ENCODE results near the gene GNG7. TPM values are rescaled to one million over a fixed set of nuclear protein-coding genes. Genes with fewer than 3 reads are reported as not detected.
"Not testable (repeated sequence)": the region's sequence is repeated elsewhere in the genome, so short reads cannot be mapped to it uniquely, and the experiment has no call there.

GNG7 gene
- total RNA-seq, 1 donor from 2014 or later, result 0.13 TPM

GRCh38 chr19:2551172-2551863 is 151.2 kb downstream of the GNG7 start:
- DNase-seq (ENCODE audit: low spot score), result no peak
- intact Hi-C loops (cut with micrococcal nuclease), result no loop called here
- Mint-ChIP-seq H3K27me3 (ENCODE audit: insufficient read depth) (no peaks in the 10 kb centered on the region), H3K4me1 (ENCODE audit: low read depth) (peaks cover 16% of the 10 kb centered on the region), H3K9me3 (no peaks in the 10 kb centered on the region), H3K4me3 (no peak overlapping the region), H3K27ac (no peak overlapping the region), H3K36me3 (ENCODE audit: low read depth) (peaks cover 3% of the 10 kb centered on the region)

GRCh38 chr19:2550431-2551171 is 151.9 kb downstream of the GNG7 start:
- intact Hi-C loops (cut with micrococcal nuclease), result no loop called here
- H3K27me3 Mint-ChIP-seq (ENCODE audit: insufficient read depth), result no peaks in the 10 kb centered on the region
- no peak for DNase-seq (ENCODE audit: low spot score)
- no peak overlapping the region for H3K27ac Mint-ChIP-seq
- no peak overlapping the region for H3K4me3 Mint-ChIP-seq
- H3K4me1 Mint-ChIP-seq (ENCODE audit: low read depth), result peaks cover 16% of the 10 kb centered on the region
- H3K9me3 Mint-ChIP-seq, result no peaks in the 10 kb centered on the region
- peaks cover 3% of the 10 kb centered on the region for H3K36me3 Mint-ChIP-seq (ENCODE audit: low read depth)

DNA sequence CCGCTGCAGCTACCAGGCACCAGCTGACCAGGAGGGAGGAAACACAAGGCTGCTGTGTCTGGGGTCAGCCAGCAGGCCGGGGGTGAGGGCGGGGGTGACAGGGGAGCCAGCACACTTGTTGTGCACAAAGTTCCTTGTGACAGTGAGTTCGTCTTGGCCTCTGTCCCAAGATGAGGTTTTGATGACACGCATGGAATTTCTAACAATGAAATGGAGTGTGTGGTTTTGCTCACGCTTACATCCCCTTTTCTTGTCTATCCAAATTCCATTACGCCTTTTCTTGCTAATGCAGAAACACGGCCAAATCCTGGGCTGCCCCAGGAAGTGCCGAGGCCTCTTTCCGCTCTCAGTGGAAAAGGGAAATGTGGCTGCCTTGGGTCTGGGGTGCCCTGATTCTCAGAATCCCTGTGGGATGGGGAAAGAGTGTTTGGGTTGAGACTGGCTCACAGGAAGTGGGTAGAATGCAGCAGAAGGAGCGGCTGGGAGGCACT is 152.7 kb downstream of the GNG7 start:
- no peak for DNase-seq (ENCODE audit: low spot score)
- Mint-ChIP-seq H3K4me3 (no peak overlapping the region), H3K27ac (peak overlapping the region; percentile 29), H3K27me3 (ENCODE audit: insufficient read depth) (no peaks in the 10 kb centered on the region), H3K36me3 (ENCODE audit: low read depth) (peaks cover 3% of the 10 kb centered on the region), H3K9me3 (no peaks in the 10 kb centered on the region), H3K4me1 (ENCODE audit: low read depth) (peaks cover 13% of the 10 kb centered on the region)
- intact Hi-C loops (cut with micrococcal nuclease), result no loop called here

- Mint-ChIP-seq H3K36me3 (ENCODE audit: low read depth) (peaks cover 3% of the 10 kb centered on the region), H3K27me3 (ENCODE audit: insufficient read depth) (no peaks in the 10 kb centered on the region), H3K27ac (no peak overlapping the region), H3K9me3 (no peaks in the 10 kb centered on the region), H3K4me3 (no peak overlapping the region), H3K4me1 (ENCODE audit: low read depth) (peaks cover 13% of the 10 kb centered on the region)
- intact Hi-C loops (cut with micrococcal nuclease), result no loop called here
- no peak for DNase-seq (ENCODE audit: low spot score)
These were observed 153.5 kb downstream of the GNG7 start for GRCh38 chr19:2548966-2549365.

DNA sequence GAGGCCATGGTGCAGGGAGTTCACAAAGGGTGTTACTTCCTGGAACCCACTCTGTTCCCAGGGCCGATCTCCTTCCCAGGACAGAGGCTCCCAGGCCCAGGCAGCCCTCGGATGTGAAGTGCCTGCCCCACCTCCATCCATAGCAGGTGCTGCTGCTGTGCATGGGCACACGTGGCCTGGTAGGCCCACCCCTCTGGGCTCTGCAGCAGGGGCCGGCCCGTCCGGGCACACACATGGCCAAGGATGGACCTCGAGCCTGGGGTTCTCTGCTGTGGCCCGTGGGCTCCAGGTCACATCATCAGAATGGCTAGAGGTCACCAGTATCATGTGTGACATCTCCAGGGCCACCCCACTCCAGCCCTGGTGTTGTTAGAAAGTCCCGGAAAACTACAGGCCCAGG is 154.8 kb downstream of the GNG7 start:
- peaks cover 3% of the 10 kb centered on the region for H3K36me3 Mint-ChIP-seq (ENCODE audit: low read depth)
- H3K9me3 Mint-ChIP-seq, result no peaks in the 10 kb centered on the region
- peaks cover 16% of the 10 kb centered on the region for H3K4me1 Mint-ChIP-seq (ENCODE audit: low read depth)
- no peaks in the 10 kb centered on the region for H3K27me3 Mint-ChIP-seq (ENCODE audit: insufficient read depth)
- intact Hi-C loops (cut with micrococcal nuclease), result no loop called here
- no peak overlapping the region for H3K4me3 Mint-ChIP-seq
- no peak overlapping the region for H3K27ac Mint-ChIP-seq
- no peak for DNase-seq (ENCODE audit: low spot score)

DNA sequence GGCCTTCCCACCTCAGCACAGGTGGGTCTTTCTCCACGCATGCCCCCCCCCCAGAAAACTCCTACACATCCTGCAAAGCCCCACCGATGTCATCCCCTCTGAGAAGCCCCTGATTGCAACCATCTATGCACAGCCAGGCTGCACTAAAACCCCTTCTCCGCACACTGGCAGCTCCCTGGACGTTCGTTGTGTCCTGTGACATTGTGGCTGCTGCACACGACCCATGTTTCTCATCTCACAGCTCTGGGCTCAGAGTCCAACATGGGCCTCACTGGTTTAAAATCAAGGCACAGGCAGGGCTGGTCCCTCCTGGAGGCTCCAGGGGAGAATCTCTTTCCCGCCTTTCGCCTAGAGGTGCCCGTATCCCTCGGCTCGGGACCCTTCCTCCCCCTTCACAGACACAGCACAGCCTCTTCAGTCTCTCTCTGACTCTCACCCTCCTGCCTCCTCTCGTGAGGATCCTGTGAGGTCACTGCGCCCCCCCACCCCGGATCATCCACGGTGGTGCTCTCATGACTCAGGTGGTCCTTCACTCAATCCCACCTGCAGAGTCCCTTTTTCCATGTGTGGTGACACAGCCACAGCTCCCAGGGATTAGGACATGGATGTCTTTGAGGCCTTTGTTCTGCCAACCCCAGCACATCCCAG is 155.3 kb downstream of the GNG7 start:
- no peak overlapping the region for H3K4me3 Mint-ChIP-seq
- intact Hi-C loops (cut with micrococcal nuclease), result no loop called here
- H3K27ac Mint-ChIP-seq, result no peak overlapping the region
- H3K9me3 Mint-ChIP-seq, result no peaks in the 10 kb centered on the region
- H3K4me1 Mint-ChIP-seq (ENCODE audit: low read depth), result peaks cover 14% of the 10 kb centered on the region
- no peak for DNase-seq (ENCODE audit: low spot score)
- peaks cover 3% of the 10 kb centered on the region for H3K36me3 Mint-ChIP-seq (ENCODE audit: low read depth)
- no peaks in the 10 kb centered on the region for H3K27me3 Mint-ChIP-seq (ENCODE audit: insufficient read depth)

GRCh38 chr19:2546128-2547032 is 156.1 kb downstream of the GNG7 start:
- Mint-ChIP-seq H3K27ac (no peak overlapping the region), H3K4me1 (ENCODE audit: low read depth) (peaks cover 9% of the 10 kb centered on the region), H3K27me3 (ENCODE audit: insufficient read depth) (no peaks in the 10 kb centered on the region), H3K36me3 (ENCODE audit: low read depth) (peaks cover 3% of the 10 kb centered on the region), H3K9me3 (no peaks in the 10 kb centered on the region), H3K4me3 (no peak overlapping the region)
- intact Hi-C loops (cut with micrococcal nuclease), result no loop called here
- DNase-seq (ENCODE audit: low spot score), result no peak

- H3K36me3 Mint-ChIP-seq (ENCODE audit: low read depth); DNase-seq (ENCODE audit: low spot score); H3K9me3 Mint-ChIP-seq; H3K27ac Mint-ChIP-seq; H3K27me3 Mint-ChIP-seq (ENCODE audit: insufficient read depth); intact Hi-C loops (cut with micrococcal nuclease); H3K4me3 Mint-ChIP-seq; H3K4me1 Mint-ChIP-seq (ENCODE audit: low read depth): not testable (repeated sequence)
These were observed 156.9 kb downstream of the GNG7 start for GRCh38 chr19:2545416-2546127.

GRCh38 chr19:2544576-2545415 is 157.7 kb downstream of the GNG7 start:
- no peak overlapping the region for H3K4me3 Mint-ChIP-seq
- DNase-seq (ENCODE audit: low spot score), result no peak
- intact Hi-C loops (cut with micrococcal nuclease), result no loop called here
- peaks cover 3% of the 10 kb centered on the region for H3K36me3 Mint-ChIP-seq (ENCODE audit: low read depth)
- H3K9me3 Mint-ChIP-seq, result no peaks in the 10 kb centered on the region
- no peaks in the 10 kb centered on the region for H3K27me3 Mint-ChIP-seq (ENCODE audit: insufficient read depth)
- no peak overlapping the region for H3K27ac Mint-ChIP-seq
- peaks cover 13% of the 10 kb centered on the region for H3K4me1 Mint-ChIP-seq (ENCODE audit: low read depth)

GRCh38 chr19:2543463-2544442 is 158.7 kb downstream of the GNG7 start:
- no peaks in the 10 kb centered on the region for H3K27me3 Mint-ChIP-seq (ENCODE audit: insufficient read depth)
- DNase-seq (ENCODE audit: low spot score), result peak; percentile 47
- H3K36me3 Mint-ChIP-seq (ENCODE audit: low read depth), result no peaks in the 10 kb centered on the region
- peak overlapping the region; percentile 38 for H3K4me3 Mint-ChIP-seq
- intact Hi-C loops (cut with micrococcal nuclease), result no loop called here
- no peaks in the 10 kb centered on the region for H3K9me3 Mint-ChIP-seq
- H3K27ac Mint-ChIP-seq, result peak overlapping the region; percentile 33
- peaks cover 16% of the 10 kb centered on the region for H3K4me1 Mint-ChIP-seq (ENCODE audit: low read depth)

GRCh38 chr19:2543072-2543462 is 159.4 kb downstream of the GNG7 start:
- Mint-ChIP-seq H3K4me1 (ENCODE audit: low read depth) (peaks cover 16% of the 10 kb centered on the region), H3K27ac (peak overlapping the region; percentile 48), H3K4me3 (peak overlapping the region; percentile 38)
- H3K36me3 Mint-ChIP-seq (ENCODE audit: low read depth); H3K27me3 Mint-ChIP-seq (ENCODE audit: insufficient read depth); H3K9me3 Mint-ChIP-seq; intact Hi-C loops (cut with micrococcal nuclease); DNase-seq (ENCODE audit: low spot score): not testable (repeated sequence)
